SKM-1 treated with dmso at 0.1 percent for 144 hours (cell line): ENCODE measurements around the gene ATP5F1D.
A peak's percentile ranks its signal among the peaks of the same experiment; 100 is the strongest.

Experiments used
- DNase-seq: peaks from one replicate; lab custom pipeline; 2025; ENCODE audit not compliant: unreplicated experiment; lab: John Stamatoyannopoulos, UW

The ATP5F1D gene

GRCh38 chr19:1256646-1257474 lies 15.3 kb downstream of the ATP5F1D start:
- no peak for DNase-seq

- DNase-seq = no peak
These were observed 16.1 kb downstream of the ATP5F1D start for GRCh38 chr19:1257475-1258162.

- DNase-seq = no peak
These were observed 16.6 kb downstream of the ATP5F1D start for GRCh38 chr19:1258163-1258492.

- no peak for DNase-seq
These were observed 17.2 kb downstream of the ATP5F1D start for GRCh38 chr19:1258707-1259205.

GRCh38 chr19:1259206-1259875 lies 17.8 kb downstream of the ATP5F1D start:
- peak; percentile 60 for DNase-seq

GRCh38 chr19:1259876-1260748 lies 18.6 kb downstream of the ATP5F1D start:
- DNase-seq = no peak

- peak; percentile 93 for DNase-seq
These were observed 19.4 kb downstream of the ATP5F1D start for GRCh38 chr19:1260749-1261537.

- DNase-seq = peak; percentile 15
These were observed 19.9 kb downstream of the ATP5F1D start for GRCh38 chr19:1261538-1261797.

- no peak for DNase-seq
These were observed 20.5 kb downstream of the ATP5F1D start for GRCh38 chr19:1261798-1262622.

GRCh38 chr19:1262623-1263123 lies 21.1 kb downstream of the ATP5F1D start:
- no peak for DNase-seq

GRCh38 chr19:1263188-1263587 lies 21.6 kb downstream of the ATP5F1D start:
- no peak for DNase-seq

GRCh38 chr19:1264801-1265614 lies 23.5 kb downstream of the ATP5F1D start:
- DNase-seq = no peak

GRCh38 chr19:1265615-1266128 lies 24.1 kb downstream of the ATP5F1D start:
- no peak for DNase-seq

GRCh38 chr19:1266129-1266915 lies 24.8 kb downstream of the ATP5F1D start:
- DNase-seq = peak; percentile 81

- peak; percentile 16 for DNase-seq
These were observed 25.4 kb downstream of the ATP5F1D start for GRCh38 chr19:1266916-1267476.

GRCh38 chr19:1267477-1268225 lies 26.1 kb downstream of the ATP5F1D start:
- no peak for DNase-seq
